ENCODE data around the gene TTYH2.
"Not testable (repeated sequence)": the region's sequence is repeated elsewhere in the genome, so short reads cannot be mapped to it uniquely, and the experiment has no call there.

Gene TTYH2

DNA sequence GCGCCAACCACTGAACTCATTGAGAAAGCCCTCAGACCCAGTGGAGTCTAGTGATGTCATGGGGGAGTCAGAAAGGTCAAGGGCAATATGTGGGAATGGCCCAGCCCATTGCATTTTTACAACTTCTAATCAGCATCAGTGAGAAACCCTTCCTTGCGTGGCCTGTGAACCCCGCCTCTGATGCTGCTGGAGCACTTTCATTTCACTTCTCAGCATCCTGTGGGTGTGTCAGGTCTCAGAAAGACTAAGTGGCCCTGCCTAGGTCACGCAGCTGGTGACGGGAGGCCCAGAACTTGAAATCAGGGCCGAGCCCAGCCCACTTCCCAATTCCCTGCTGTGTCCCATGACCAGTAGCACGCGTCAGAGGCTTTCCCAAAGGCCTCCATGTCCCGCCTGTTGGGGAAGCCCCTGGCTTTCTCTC is 66.7 kb downstream of the TTYH2 start:
- no peak for DNase-seq
- H3K4me1 ChIP-seq, result no peaks in the 10 kb centered on the region
- TF ChIP-seq, protein P1, sequence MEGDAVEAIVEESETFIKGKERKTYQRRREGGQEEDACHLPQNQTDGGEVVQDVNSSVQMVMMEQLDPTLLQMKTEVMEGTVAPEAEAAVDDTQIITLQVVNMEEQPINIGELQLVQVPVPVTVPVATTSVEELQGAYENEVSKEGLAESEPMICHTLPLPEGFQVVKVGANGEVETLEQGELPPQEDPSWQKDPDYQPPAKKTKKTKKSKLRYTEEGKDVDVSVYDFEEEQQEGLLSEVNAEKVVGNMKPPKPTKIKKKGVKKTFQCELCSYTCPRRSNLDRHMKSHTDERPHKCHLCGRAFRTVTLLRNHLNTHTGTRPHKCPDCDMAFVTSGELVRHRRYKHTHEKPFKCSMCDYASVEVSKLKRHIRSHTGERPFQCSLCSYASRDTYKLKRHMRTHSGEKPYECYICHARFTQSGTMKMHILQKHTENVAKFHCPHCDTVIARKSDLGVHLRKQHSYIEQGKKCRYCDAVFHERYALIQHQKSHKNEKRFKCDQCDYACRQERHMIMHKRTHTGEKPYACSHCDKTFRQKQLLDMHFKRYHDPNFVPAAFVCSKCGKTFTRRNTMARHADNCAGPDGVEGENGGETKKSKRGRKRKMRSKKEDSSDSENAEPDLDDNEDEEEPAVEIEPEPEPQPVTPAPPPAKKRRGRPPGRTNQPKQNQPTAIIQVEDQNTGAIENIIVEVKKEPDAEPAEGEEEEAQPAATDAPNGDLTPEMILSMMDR (IDR thresholded peaks at IDR 0.05; ENCODE audit: low read depth, low read length), result no peak
- no peaks in the 10 kb centered on the region for H3K9me3 ChIP-seq
- no peaks in the 10 kb centered on the region; the same call in 1 of the 2 replicates for H3K27me3 ChIP-seq
- no peak overlapping the region for H3K4me3 ChIP-seq (ENCODE audit: low read depth, low read length)
- no peaks in the 10 kb centered on the region for H3K36me3 ChIP-seq

DNA sequence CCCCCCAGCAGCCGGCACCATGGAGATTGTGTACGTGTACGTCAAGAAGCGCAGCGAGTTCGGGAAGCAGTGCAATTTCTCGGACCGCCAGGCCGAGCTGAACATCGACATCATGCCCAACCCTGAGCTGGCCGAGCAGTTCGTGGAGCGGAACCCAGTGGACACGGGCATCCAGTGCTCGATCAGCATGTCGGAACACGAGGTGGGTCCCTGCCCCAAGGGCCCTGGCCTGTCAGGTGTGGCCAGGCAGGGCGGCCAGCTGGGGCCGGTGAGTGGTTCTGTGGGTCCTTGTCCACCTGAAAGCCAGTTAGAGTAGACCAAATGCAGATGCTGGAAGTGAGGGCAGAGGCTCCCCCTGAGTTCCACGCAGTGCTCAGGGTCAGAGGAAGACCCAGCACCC is 68.4 kb downstream of the TTYH2 start:
- TF ChIP-seq, protein P1 (IDR thresholded peaks at IDR 0.05; ENCODE audit: low read depth, low read length), result no peak
- H3K9me3 ChIP-seq, result no peaks in the 10 kb centered on the region
- no peaks in the 10 kb centered on the region; the same call in 1 of the 2 replicates for H3K27me3 ChIP-seq
- H3K4me3 ChIP-seq (ENCODE audit: low read depth, low read length), result no peak overlapping the region
- H3K36me3 ChIP-seq, result no peaks in the 10 kb centered on the region
- DNase-seq, result no peak
- no peaks in the 10 kb centered on the region for H3K4me1 ChIP-seq

DNA sequence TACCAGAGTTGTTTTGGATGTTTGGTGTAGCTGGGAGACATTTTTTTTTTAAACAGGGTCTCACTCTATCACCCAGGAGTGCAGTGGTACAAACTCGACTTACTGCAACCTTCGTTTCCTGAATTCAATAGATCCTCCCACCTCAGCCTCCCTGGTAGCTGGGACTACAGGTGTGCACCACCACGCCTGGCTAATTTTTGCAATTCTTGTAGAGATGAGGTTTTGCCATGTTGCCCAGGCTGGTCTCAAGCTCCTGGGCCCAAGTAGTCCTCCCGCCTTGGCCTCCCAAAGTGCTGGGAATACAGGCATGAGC is 68.9 kb downstream of the TTYH2 start:
- not testable (repeated sequence) for H3K36me3 ChIP-seq; H3K4me3 ChIP-seq (ENCODE audit: low read depth, low read length); DNase-seq; H3K27me3 ChIP-seq; H3K4me1 ChIP-seq; H3K9me3 ChIP-seq

DNA sequence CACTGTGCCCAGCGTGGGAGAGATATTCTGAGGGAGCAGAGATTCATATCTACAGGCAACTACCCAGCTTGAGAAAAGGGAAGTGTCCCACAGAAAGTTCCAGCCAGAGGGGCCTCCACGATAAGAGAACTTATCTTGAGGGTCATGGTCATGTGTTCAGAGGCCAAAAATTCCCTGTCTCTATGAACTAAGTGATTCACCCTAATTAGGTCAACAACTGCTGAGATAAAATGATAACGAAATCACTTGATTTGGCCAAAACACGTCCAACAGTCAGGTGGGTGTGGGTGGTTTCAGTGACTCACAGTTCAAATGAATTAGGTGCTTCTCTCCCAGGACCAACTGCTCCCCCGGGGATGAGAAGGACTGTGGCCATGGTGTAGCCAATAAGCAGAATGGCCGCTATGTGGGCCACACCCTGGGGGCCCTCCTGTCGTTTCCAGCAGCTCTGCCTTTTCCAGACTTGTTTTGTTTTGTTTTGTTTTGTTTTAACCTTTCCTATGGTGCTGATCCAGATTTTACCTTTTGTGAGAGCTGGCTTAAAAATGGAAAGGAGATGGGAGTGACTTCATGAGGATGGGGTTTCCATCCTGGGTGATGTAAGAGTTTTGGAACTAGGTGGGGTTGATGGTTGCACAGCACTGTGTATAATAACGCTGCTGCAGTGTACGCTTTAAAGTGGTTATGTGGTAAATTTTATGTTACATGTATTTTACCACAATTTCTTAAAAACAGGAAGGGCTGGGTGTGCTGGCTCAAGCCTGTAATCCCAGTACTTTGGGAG is 69.4 kb downstream of the TTYH2 start:
- TF ChIP-seq, protein P1 (IDR thresholded peaks at IDR 0.05; ENCODE audit: low read depth, low read length), result no peak
- DNase-seq, result no peak

DNA sequence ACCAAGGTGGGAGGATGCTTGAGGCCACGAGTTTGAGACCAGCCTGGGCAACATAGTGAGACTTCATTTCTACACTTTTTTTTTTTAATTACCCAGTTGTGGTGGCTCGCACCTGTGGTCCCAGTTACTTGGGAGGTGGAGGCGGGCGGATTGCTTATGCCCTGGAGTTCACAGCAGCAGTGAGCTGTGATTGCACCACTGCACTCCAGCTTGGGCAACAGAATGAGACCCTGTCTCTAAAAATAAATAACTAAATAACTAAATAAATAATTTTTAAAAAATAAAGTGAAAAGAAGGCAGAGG is 70.0 kb downstream of the TTYH2 start:
- TF ChIP-seq, protein P1 (IDR thresholded peaks at IDR 0.05; ENCODE audit: low read depth, low read length), result no peak
- no peak for DNase-seq
- H3K27me3 ChIP-seq, result no peaks in the 10 kb centered on the region; the same call in 1 of the 2 replicates
- H3K4me1 ChIP-seq, result no peaks in the 10 kb centered on the region
- H3K4me3 ChIP-seq (ENCODE audit: low read depth, low read length), result no peak overlapping the region
- no peaks in the 10 kb centered on the region for H3K36me3 ChIP-seq
- H3K9me3 ChIP-seq, result no peaks in the 10 kb centered on the region

More for the DNA sequence above, 69.4 kb downstream of the TTYH2 start:
- Histone ChIP-seq H3K4me1 (no peaks in the 10 kb centered on the region), H3K27me3 (no peaks in the 10 kb centered on the region; the same call in 1 of the 2 replicates), H3K36me3 (no peaks in the 10 kb centered on the region), H3K4me3 (ENCODE audit: low read depth, low read length) (no peak overlapping the region), H3K9me3 (no peaks in the 10 kb centered on the region)

DNA sequence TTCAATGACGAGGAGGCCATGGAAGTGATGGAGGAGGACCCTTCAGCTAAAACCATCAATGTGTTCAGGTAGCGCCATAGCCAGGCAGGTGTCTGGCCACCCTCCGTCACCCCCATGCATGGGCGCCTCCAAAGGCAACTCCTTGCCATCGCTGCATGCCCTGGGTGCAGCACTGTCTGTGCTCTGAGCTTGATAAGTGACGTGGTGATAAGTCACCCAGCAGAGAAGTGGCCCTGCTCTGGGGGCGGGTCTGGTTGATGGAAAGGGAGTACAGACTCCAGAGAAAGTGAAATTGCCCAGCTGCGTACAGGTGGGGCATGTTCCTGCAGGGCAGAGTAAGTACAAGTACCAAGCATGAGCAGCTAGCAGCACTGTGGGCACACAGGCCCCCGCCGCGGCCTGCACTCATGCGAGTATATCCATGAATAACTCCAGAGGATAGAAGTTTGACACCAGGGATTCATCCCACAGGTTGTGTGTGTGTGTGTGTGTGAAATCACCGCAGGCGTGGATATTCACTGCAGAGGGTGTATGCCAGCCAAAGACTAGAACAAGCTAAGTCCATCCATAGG is 73.7 kb downstream of the TTYH2 start:
- no peak for DNase-seq
- Histone ChIP-seq H3K27me3 (no peaks in the 10 kb centered on the region; the same call in 1 of the 2 replicates), H3K36me3 (no peaks in the 10 kb centered on the region), H3K9me3 (no peaks in the 10 kb centered on the region), H3K4me1 (no peaks in the 10 kb centered on the region), H3K4me3 (ENCODE audit: low read depth, low read length) (no peak overlapping the region)
- TF ChIP-seq, protein P1 (IDR thresholded peaks at IDR 0.05; ENCODE audit: low read depth, low read length), result no peak
